Esophagus muscularis mucosa (tissue), 4 donors: Measurements from ENCODE around the gene SH3BP4. TPM values are rescaled to one million over a fixed set of nuclear protein-coding genes. Genes with fewer than 3 reads are reported as not detected.

Experiments used
- DNase-seq: peaks from one replicate; pipeline ENCODE4 v3.0.0-alpha.2; 2017; ENCODE audit errors: extremely low spot score
- H3K27ac ChIP-seq, 4 donors: fragments of 200-600 bp; sonication (generic); replicated peaks in 1 of 4; 1 replicate in 3 of 4; 2 replicates in 1 of 4; pipeline ENCODE4 v1.5.1; 2016 to 2019; ENCODE audit warnings: mild to moderate bottlenecking in 1 of 4
- H3K27me3 ChIP-seq, 4 donors: fragments of 200-600 bp; sonication (generic); one replicate each; pipeline versions ENCODE4 v1.5.1 to v1.6.0; 2016 to 2019
- H3K36me3 ChIP-seq, 4 donors: fragments of 200-600 bp; sonication (generic); one replicate each; pipeline ENCODE4 v1.5.1; 2016 to 2019
- H3K4me1 ChIP-seq, 4 donors: fragments of 200-600 bp; sonication (generic); one replicate each; pipeline ENCODE4 v1.5.1; 2016 to 2019
- H3K4me3 ChIP-seq, 4 donors: fragments of 200-600 bp; sonication (generic); 1 replicate in 2 of 4; 2 replicates in 2 of 4; pipeline ENCODE4 v1.5.1; 2016 to 2019; ENCODE audit warnings: mild to moderate bottlenecking in 4 of 4, moderate library complexity in 1 of 4
- H3K9me3 ChIP-seq, 4 donors: fragments of 200-600 bp; sonication (generic); 1 replicate in 3 of 4; 2 replicates in 1 of 4; pipeline ENCODE4 v1.5.1; 2016 to 2019
- CTCF ChIP-seq, 3 experiments: fragments of 200-600 bp in 2 of 3; fragments of 450-650 bp in 1 of 3; sonication (generic) in 2 of 3; IDR thresholded peaks; one replicate each; pipeline ENCODE4 v1.5.1; 2017 to 2019; ENCODE audit warnings: antibody characterized with exemption in 3 of 3, mild to moderate bottlenecking in 2 of 3, moderate library complexity in 1 of 3
- EP300 ChIP-seq: sonication (generic); formaldehyde crosslinking; IDR thresholded peaks from one replicate; pipeline ENCODE4 v1.6.1; 2017; ENCODE audit warnings: antibody characterized with exemption
- POLR2A ChIP-seq: fragments of 450-650 bp; IDR thresholded peaks from one replicate; pipeline ENCODE4 v1.6.1; 2017; ENCODE audit warnings: antibody characterized with exemption, moderate library complexity, mild to moderate bottlenecking, low read depth
- POLR2AphosphoS5 ChIP-seq, 2 donors: sonication (generic); formaldehyde crosslinking; IDR thresholded peaks; one replicate each; pipeline ENCODE4 v1.6.1; 2017; ENCODE audit warnings: antibody characterized with exemption in 2 of 2
- WGBS: methylation state at CpG from one replicate; pipeline ENCODE4 v1.1.5; 2018; 5-methylcytosine and 5-hydroxymethylcytosine counted together
- intact Hi-C: fragments of 100-400 bp; cut with DNase I; formaldehyde crosslinking; loops from one replicate; pipeline ENCODE4 v1.15.1; 2023
- total RNA-seq, 4 donors: library from RNA; depleted of rRNA; stranded (reverse); fragments of >200 nt; gene quantifications; one replicate each; pipeline versions ENCODE4 v1.1.0 to v1.2.1, GENCODE V29; 2016

The SH3BP4 gene
- total RNA-seq, 4 donors from 2014 or later = 25.3 to 63.1 (median 48.4) TPM

GRCh38 chr2:235102896-235103295 is 151.1 kb downstream of the SH3BP4 start:
- Histone ChIP-seq H3K27me3 (no peaks in the 10 kb centered on the region), H3K4me3 (no peak overlapping the region), H3K27ac (no peak overlapping the region), H3K4me1 (peaks cover 0 to 20% (median 20%) of the 10 kb centered on the region in 4 donors), H3K36me3 (no peaks in the 10 kb centered on the region), H3K9me3 (no peaks in the 10 kb centered on the region)
- TF ChIP-seq CTCF (IDR thresholded peaks at IDR 0.05) (no peak), POLR2A (no peak), POLR2AphosphoS5 (IDR thresholded peaks at IDR 0.05) (no peak), EP300 (no peak)
- 71% methylated on average over 9 of the region's 9 CpGs for WGBS
- intact Hi-C loops = no loop called here
- DNase-seq = peak; percentile 62
